Hematopoietic multipotent progenitor cell treated with erythropoietin and hydrocortisone succinate and interleukin-3 and kit ligand, for 17 days (in vitro differentiated cells): ENCODE data around the gene ADM5.
A peak's percentile ranks its signal among the peaks of the same experiment; 100 is the strongest.

Experiments used
- DNase-seq: peaks from one replicate; pipeline ENCODE4 v3.0.0-alpha.2; 2015; ENCODE audit warnings: low spot score

The ADM5 gene

GRCh38 chr19:49689133-49690078 lies at the start of gene ADM5:
ADM5 (plus strand) TSS chr19:49689594; CDS start chr19:49689838, 244 bp downstream.
- no peak for DNase-seq

GRCh38 chr19:49640113-49640898 lies 49.1 kb upstream of the ADM5 start, which contains the start of gene RRAS:
RRAS (minus strand) TSS chr19:49640143; CDS start chr19:49640098, 45 bp downstream.
- DNase-seq, result peak; percentile 100

- DNase-seq, result peak; percentile 100
Measured at GRCh38 chr19:49641688-49642491, 47.5 kb upstream of the ADM5 start, which contains the start of gene SCAF1. SCAF1 (plus strand) TSS chr19:49642209; CDS start chr19:49645027, 2,818 bp downstream.

GRCh38 chr19:49642492-49643035 lies 46.8 kb upstream of the ADM5 start:
- no peak for DNase-seq

GRCh38 chr19:49643466-49643865 lies 45.9 kb upstream of the ADM5 start:
- DNase-seq, result peak; percentile 37

GRCh38 chr19:49645592-49645991 lies 43.8 kb upstream of the ADM5 start:
- DNase-seq, result no peak

GRCh38 chr19:49645995-49646394 lies 43.4 kb upstream of the ADM5 start:
- no peak for DNase-seq

- DNase-seq, result no peak
Measured at GRCh38 chr19:49646586-49646985, 42.8 kb upstream of the ADM5 start.

GRCh38 chr19:49651029-49651819 lies 38.2 kb upstream of the ADM5 start:
- DNase-seq, result no peak

GRCh38 chr19:49651820-49652550 lies 37.4 kb upstream of the ADM5 start:
- no peak for DNase-seq

GRCh38 chr19:49652551-49653465 lies 36.6 kb upstream of the ADM5 start:
- no peak for DNase-seq

GRCh38 chr19:49653466-49653806 lies 36.0 kb upstream of the ADM5 start:
- no peak for DNase-seq

GRCh38 chr19:49654581-49654980 lies 34.8 kb upstream of the ADM5 start:
- no peak for DNase-seq

GRCh38 chr19:49655570-49656455 lies 33.6 kb upstream of the ADM5 start:
- no peak for DNase-seq

GRCh38 chr19:49656456-49657109 lies 32.8 kb upstream of the ADM5 start:
- no peak for DNase-seq

- DNase-seq, result no peak
Measured at GRCh38 chr19:49657493-49658138, 31.8 kb upstream of the ADM5 start.

GRCh38 chr19:49658139-49658517 lies 31.3 kb upstream of the ADM5 start:
- DNase-seq, result no peak
